Endothelial cell (in vitro differentiated cells): ENCODE results near the gene PLA2R1. TPM values are rescaled to one million over a fixed set of nuclear protein-coding genes. Genes with fewer than 3 reads are reported as not detected.

Experiments used
- DNase-seq: peaks from one replicate; pipeline ENCODE4 v3.0.0; 2021; ENCODE audit warnings: low spot score
- H3K27ac Mint-ChIP-seq: one replicate; pipeline ENCODE4 v1.8.0; 2021; ENCODE audit warnings: mixed read lengths, inconsistent platforms; ENCODE audit not compliant: unreplicated experiment
- H3K27me3 Mint-ChIP-seq: one replicate; pipeline ENCODE4 v1.8.0; 2021; ENCODE audit warnings: mild to moderate bottlenecking, moderate library complexity, mixed read lengths, inconsistent platforms; ENCODE audit not compliant: unreplicated experiment
- H3K36me3 Mint-ChIP-seq: one replicate; pipeline ENCODE4 v1.8.0; 2021; ENCODE audit warnings: mild to moderate bottlenecking, low read depth, mixed read lengths, inconsistent platforms; ENCODE audit not compliant: unreplicated experiment
- H3K4me1 Mint-ChIP-seq: one replicate; pipeline ENCODE4 v1.8.0; 2021; ENCODE audit warnings: mild to moderate bottlenecking, mixed read lengths, inconsistent platforms; ENCODE audit not compliant: unreplicated experiment
- H3K4me3 Mint-ChIP-seq: one replicate; pipeline ENCODE4 v1.8.0; 2021; ENCODE audit warnings: mild to moderate bottlenecking, mixed read lengths, inconsistent platforms; ENCODE audit not compliant: unreplicated experiment
- H3K9me3 Mint-ChIP-seq: one replicate; pipeline ENCODE4 v1.8.0; 2021; ENCODE audit warnings: mixed read lengths, inconsistent platforms; ENCODE audit not compliant: unreplicated experiment
- total RNA-seq: library from RNA; stranded (reverse); fragmentation: NEBNext Ultra II Directional; extraction: Animal tissue kit (Norgen Biotek cat#: 25700); gene quantifications from one replicate; pipeline ENCODE4 v1.2.1, GENCODE V29; 2021; ENCODE audit not compliant: unreplicated experiment
- TF ChIP-seq, protein P1 (sequence below): fragments of 200-600 bp; sonication (generic); IDR thresholded peaks from one replicate; pipeline ENCODE4 v1.5.0; 2021; ENCODE audit warnings: antibody characterized with exemption; ENCODE audit not compliant: unreplicated experiment

The PLA2R1 gene
- total RNA-seq, 1 donor from 2014 or later, result 1.1 TPM

DNA sequence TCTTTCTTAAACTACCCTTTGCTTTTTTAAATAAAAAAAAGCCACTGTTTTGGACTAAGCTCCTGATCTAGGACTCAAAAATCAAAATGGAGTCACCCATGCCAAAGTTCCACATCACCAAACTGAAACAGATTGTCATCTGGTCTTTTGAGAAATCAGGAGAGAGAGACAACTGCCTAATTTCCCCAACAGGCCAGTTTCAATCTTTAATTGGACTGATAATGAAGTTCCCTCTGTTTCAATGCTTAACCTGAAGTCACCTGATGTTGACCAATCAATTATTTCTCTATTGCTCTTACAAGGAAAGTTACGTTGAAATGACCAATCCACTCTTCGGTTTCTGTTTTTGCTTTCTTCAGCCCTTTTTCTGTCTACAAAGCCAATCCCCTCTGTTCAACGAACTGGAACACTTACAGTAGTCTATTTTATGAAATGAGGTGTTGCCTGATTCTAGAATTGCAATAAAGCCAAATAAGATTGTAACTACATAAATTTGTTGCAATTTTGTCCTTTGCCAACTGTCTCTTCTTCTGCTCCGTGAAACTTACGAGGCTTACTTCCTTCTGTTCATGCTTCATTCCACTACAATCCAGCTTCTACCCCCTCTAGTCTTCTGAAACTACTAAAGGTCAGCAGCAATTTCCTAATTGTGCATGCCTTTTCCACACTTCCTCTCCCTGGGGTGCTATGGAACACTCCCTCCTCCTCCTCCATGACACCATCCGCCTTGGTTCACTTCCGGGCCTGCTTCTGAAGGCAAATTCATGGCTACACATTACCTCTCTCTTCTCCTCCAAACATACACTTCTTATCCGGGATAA is 169.2 kb downstream of the PLA2R1 start:
- TF ChIP-seq, protein P1, sequence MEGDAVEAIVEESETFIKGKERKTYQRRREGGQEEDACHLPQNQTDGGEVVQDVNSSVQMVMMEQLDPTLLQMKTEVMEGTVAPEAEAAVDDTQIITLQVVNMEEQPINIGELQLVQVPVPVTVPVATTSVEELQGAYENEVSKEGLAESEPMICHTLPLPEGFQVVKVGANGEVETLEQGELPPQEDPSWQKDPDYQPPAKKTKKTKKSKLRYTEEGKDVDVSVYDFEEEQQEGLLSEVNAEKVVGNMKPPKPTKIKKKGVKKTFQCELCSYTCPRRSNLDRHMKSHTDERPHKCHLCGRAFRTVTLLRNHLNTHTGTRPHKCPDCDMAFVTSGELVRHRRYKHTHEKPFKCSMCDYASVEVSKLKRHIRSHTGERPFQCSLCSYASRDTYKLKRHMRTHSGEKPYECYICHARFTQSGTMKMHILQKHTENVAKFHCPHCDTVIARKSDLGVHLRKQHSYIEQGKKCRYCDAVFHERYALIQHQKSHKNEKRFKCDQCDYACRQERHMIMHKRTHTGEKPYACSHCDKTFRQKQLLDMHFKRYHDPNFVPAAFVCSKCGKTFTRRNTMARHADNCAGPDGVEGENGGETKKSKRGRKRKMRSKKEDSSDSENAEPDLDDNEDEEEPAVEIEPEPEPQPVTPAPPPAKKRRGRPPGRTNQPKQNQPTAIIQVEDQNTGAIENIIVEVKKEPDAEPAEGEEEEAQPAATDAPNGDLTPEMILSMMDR, result no peak
- DNase-seq, result no peak
- Mint-ChIP-seq H3K36me3 (no peaks in the 10 kb centered on the region), H3K4me3 (no peak overlapping the region), H3K4me1 (peaks cover 5% of the 10 kb centered on the region), H3K27me3 (no peaks in the 10 kb centered on the region), H3K27ac (no peak overlapping the region), H3K9me3 (no peaks in the 10 kb centered on the region)

DNA sequence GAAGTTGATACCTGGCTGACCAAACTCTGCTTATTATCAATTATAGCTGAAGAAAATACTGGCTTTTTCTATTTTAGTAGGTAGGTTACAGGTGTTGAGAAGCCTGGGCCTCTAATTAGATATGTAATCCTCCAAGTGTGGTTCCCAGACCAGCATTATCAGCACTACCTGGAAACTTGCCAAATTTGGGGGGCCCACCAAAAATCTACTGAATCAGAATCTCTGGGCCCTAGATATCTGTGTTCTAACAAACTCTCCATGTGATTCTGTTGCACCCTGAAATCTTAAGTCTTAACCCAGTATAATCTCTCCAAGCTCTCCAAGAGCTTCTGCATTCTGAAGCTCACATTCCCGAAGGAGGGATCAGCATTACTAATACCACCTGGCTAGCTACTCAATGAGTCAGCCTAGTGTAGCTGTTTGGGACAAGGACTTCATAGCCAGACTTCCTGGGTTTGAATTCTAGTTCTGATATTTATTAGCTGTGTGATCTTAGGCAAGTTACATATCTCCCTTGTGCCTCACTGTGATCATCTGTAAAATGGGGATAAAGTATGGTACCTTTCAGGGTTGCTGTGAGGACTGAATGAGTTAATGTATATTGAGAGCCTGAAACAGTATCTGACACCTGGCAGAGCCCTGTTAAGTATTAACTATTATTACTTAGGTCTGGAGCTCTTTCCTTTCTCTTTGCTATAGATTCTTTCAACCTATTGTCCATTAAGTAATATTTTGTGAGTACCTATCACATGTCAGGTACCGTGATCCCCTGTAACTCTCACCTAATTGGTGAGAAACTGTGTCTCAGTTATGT is 170.3 kb downstream of the PLA2R1 start:
- Mint-ChIP-seq H3K36me3 (no peaks in the 10 kb centered on the region), H3K27ac (no peak overlapping the region), H3K9me3 (no peaks in the 10 kb centered on the region), H3K4me3 (no peak overlapping the region), H3K4me1 (peaks cover 5% of the 10 kb centered on the region), H3K27me3 (no peaks in the 10 kb centered on the region)
- TF ChIP-seq, protein P1, result no peak
- DNase-seq, result no peak

DNA sequence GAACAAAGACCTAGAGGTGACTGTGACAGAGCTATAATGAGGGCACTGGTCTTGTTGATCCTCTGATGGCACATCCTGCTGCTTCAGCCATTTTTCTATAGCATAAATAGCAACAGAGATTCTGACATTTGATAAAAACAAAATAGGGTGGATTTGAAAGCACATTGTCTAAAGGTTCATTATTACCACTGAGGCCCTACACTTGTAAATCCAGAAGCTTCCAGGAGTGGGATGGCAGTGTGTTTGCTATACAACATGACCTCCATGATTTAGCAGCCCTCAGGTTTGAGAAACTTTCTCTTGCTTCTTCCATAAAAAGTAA is 171.2 kb downstream of the PLA2R1 start:
- Mint-ChIP-seq H3K27ac (no peak overlapping the region), H3K27me3 (no peaks in the 10 kb centered on the region), H3K9me3 (no peaks in the 10 kb centered on the region), H3K4me1 (peaks cover 5% of the 10 kb centered on the region), H3K4me3 (no peak overlapping the region), H3K36me3 (no peaks in the 10 kb centered on the region)
- TF ChIP-seq, protein P1, result no peak
- no peak for DNase-seq

GRCh38 chr2:159890551-159891266 is 171.7 kb downstream of the PLA2R1 start:
- no peak for DNase-seq
- Mint-ChIP-seq H3K27ac (no peak overlapping the region), H3K4me3 (no peak overlapping the region), H3K27me3 (no peaks in the 10 kb centered on the region), H3K4me1 (peaks cover 5% of the 10 kb centered on the region), H3K36me3 (no peaks in the 10 kb centered on the region), H3K9me3 (no peaks in the 10 kb centered on the region)
- TF ChIP-seq, protein P1, result no peak
